Fibroblast of skin of back (primary cell): Measurements from ENCODE around the gene RIPK3. TPM values are rescaled to one million over a fixed set of nuclear protein-coding genes. Genes with fewer than 3 reads are reported as not detected.
"Not testable (repeated sequence)": the region's sequence is repeated elsewhere in the genome, so short reads cannot be mapped to it uniquely, and the experiment has no call there.

ENCODE experiments used
- DNase-seq: peaks from one replicate; pipeline ENCODE4 v3.0.0-alpha.2; 2013
- polyA plus RNA-seq, 2 experiments: library from polyadenylated mRNA; unstranded; fragments of 120-200 nt; gene quantifications; one replicate each; pipeline ENCODE4 v1.2.1, GENCODE V29; 2013; ENCODE audit not compliant: insufficient read length in 2 of 2

RIPK3 gene
- 0.29 TPM for polyA plus RNA-seq (2013, experiment 1 of 2; ENCODE audit: insufficient read length)
- 0.28 TPM for polyA plus RNA-seq (2013, experiment 2 of 2; ENCODE audit: insufficient read length)

GRCh38 chr14:24339284-24340151 lies at the start of gene RIPK3:
TSS of gene RIPK3 (minus strand) at chr14:24339991. CDS start at chr14:24339826, 165 bp downstream.
- no peak for DNase-seq

GRCh38 chr14:24389226-24389848 lies 49.5 kb upstream of the RIPK3 start:
- peak; percentile 29 for DNase-seq

- no peak for DNase-seq
Observed at GRCh38 chr14:24388474-24389179, 48.8 kb upstream of the RIPK3 start.

GRCh38 chr14:24387579-24387978 lies 47.8 kb upstream of the RIPK3 start:
- not testable (repeated sequence) for DNase-seq

GRCh38 chr14:24387009-24387345 lies 47.2 kb upstream of the RIPK3 start:
- DNase-seq, result no peak

GRCh38 chr14:24385524-24385923 lies 45.7 kb upstream of the RIPK3 start:
- DNase-seq, result no peak

GRCh38 chr14:24384169-24384568 lies 44.4 kb upstream of the RIPK3 start:
- DNase-seq, result no peak

- DNase-seq, result no peak
Observed at GRCh38 chr14:24382064-24382371, 42.2 kb upstream of the RIPK3 start.

- DNase-seq, result no peak
Observed at GRCh38 chr14:24381363-24382063, 41.7 kb upstream of the RIPK3 start.

GRCh38 chr14:24379907-24380730 lies 40.3 kb upstream of the RIPK3 start:
- no peak for DNase-seq

GRCh38 chr14:24378981-24379906 lies 39.5 kb upstream of the RIPK3 start:
- DNase-seq, result no peak

- no peak for DNase-seq
Observed at GRCh38 chr14:24378327-24378726, 38.5 kb upstream of the RIPK3 start.

- no peak for DNase-seq
Observed at GRCh38 chr14:24377657-24378056, 37.9 kb upstream of the RIPK3 start.

GRCh38 chr14:24377126-24377525 lies 37.3 kb upstream of the RIPK3 start:
- DNase-seq, result no peak

GRCh38 chr14:24376448-24377070 lies 36.8 kb upstream of the RIPK3 start:
- DNase-seq, result no peak

GRCh38 chr14:24372701-24373416 lies 33.1 kb upstream of the RIPK3 start:
- DNase-seq, result peak; percentile 82

GRCh38 chr14:24371605-24372004 lies 31.8 kb upstream of the RIPK3 start:
- DNase-seq, result not testable (repeated sequence)

- DNase-seq, result no peak
Observed at GRCh38 chr14:24370748-24371147, 31.0 kb upstream of the RIPK3 start.

GRCh38 chr14:24369907-24370687 lies 30.3 kb upstream of the RIPK3 start:
- no peak for DNase-seq
